ENCODE results near the gene CSRP3. TPM values are rescaled to one million over a fixed set of nuclear protein-coding genes. Genes with fewer than 3 reads are reported as not detected.
A peak's percentile ranks its signal among the peaks of the same experiment; 100 is the strongest.

Gene CSRP3
- total RNA-seq, 1 donor from 2014 or later, result not detected

DNA sequence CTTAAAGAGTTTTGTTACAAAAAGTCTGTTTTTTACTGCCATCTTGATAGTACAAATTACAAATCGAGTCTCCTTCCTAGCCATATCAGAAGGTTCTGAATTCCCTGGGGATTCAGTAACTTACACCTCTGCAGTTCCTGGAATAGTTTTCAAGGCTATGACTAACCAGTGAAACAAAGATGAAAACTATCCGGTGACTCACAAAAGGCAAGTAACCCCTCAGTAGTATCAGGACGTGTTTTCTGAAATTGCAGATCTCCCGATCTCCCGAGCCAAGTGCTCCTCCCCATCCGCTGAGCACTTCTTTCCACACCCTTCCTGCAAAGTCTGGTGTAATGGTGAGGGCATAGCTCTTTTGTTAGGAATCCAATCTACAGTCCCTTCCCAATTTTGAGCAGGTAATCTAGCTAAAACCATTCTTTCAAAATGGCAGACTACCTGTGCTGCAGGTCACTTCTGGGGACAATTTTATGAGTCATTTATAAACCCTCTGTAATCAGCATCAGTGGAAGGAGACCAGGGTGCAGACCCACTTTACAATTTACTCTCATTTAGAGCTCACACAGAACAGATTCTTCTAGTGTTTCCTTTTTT, 31.2 kb upstream of the CSRP3 start:
- H3K9me3 ChIP-seq, result no peaks in the 10 kb centered on the region
- H3K4me1 ChIP-seq, result no peaks in the 10 kb centered on the region
- DNase-seq (ENCODE audit: extremely low spot score in 2 of 2), result no peak

DNA sequence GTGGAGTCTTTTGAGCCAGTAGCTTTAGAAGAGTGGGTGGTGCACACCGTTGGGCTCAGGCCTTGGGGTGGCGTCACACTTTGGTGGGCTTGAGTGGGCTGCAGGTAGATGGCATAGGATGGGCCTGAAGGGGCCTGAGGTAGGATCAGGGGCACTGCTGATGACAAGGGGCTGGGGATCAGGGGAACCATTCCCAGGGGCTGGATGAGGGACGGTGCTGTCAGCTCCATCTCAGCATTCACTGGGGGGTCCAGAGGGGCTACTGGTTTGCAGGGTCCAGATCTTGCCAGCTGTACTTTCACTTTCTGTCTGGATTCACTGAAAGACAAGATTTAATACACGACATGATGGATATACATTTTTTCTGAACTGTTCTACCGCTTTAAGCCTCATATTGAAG, 27.9 kb upstream of the CSRP3 start:
- no peak for TF ChIP-seq POLR2A (IDR thresholded peaks at IDR 0.05)
- TF ChIP-seq, protein P1, sequence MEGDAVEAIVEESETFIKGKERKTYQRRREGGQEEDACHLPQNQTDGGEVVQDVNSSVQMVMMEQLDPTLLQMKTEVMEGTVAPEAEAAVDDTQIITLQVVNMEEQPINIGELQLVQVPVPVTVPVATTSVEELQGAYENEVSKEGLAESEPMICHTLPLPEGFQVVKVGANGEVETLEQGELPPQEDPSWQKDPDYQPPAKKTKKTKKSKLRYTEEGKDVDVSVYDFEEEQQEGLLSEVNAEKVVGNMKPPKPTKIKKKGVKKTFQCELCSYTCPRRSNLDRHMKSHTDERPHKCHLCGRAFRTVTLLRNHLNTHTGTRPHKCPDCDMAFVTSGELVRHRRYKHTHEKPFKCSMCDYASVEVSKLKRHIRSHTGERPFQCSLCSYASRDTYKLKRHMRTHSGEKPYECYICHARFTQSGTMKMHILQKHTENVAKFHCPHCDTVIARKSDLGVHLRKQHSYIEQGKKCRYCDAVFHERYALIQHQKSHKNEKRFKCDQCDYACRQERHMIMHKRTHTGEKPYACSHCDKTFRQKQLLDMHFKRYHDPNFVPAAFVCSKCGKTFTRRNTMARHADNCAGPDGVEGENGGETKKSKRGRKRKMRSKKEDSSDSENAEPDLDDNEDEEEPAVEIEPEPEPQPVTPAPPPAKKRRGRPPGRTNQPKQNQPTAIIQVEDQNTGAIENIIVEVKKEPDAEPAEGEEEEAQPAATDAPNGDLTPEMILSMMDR (IDR thresholded peaks at IDR 0.05), result no peak
- TF ChIP-seq POLR2AphosphoS5 (IDR thresholded peaks at IDR 0.05; ENCODE audit: insufficient read depth in 1 of 2, low read depth in 1 of 2), result no peak
- DNase-seq (ENCODE audit: extremely low spot score in 2 of 2), result no peak
- H3K4me1 ChIP-seq, result no peaks in the 10 kb centered on the region
- intact Hi-C loops (cut with DNase I), result no loop called here
- H3K4me3 ChIP-seq, result no peak overlapping the region
- no peak overlapping the region for H3K27ac ChIP-seq
- no peaks in the 10 kb centered on the region for H3K36me3 ChIP-seq
- H3K9me3 ChIP-seq, result no peaks in the 10 kb centered on the region
- no peaks in the 10 kb centered on the region for H3K27me3 ChIP-seq

More for the DNA sequence above, 31.2 kb upstream of the CSRP3 start:
- intact Hi-C loops (cut with DNase I), result no loop called here
- Histone ChIP-seq H3K27me3 (no peaks in the 10 kb centered on the region), H3K27ac (no peak overlapping the region), H3K4me3 (no peak overlapping the region), H3K36me3 (no peaks in the 10 kb centered on the region)
- TF ChIP-seq, protein P1 (IDR thresholded peaks at IDR 0.05), result no peak
- TF ChIP-seq POLR2AphosphoS5 (IDR thresholded peaks at IDR 0.05; ENCODE audit: insufficient read depth in 1 of 2, low read depth in 1 of 2), result peak in 1 of 2 donors; percentile 62

DNA sequence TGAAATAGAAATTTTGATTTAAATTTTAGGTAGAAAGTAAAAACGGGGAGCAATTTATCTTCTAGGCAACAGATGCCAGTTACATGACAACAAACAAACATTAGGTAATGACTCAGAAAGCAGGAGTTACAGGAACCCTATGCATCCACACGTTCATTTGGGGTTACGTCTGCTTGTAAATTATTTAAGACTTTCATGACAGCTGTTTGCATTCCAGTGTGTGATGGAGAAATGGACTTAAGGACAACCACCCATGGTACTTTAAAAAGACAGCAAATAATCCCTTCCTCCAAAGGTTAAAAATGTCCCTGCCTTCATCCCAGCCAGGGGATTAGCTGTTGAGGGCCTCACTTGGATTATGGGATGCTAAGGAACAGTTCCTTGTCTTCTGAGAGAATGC, 27.2 kb upstream of the CSRP3 start:
- Histone ChIP-seq H3K4me3 (no peak overlapping the region), H3K4me1 (no peaks in the 10 kb centered on the region), H3K9me3 (no peaks in the 10 kb centered on the region), H3K27ac (no peak overlapping the region), H3K27me3 (no peaks in the 10 kb centered on the region), H3K36me3 (no peaks in the 10 kb centered on the region)
- TF ChIP-seq, protein P1 (IDR thresholded peaks at IDR 0.05), result no peak
- no peak for TF ChIP-seq POLR2AphosphoS5 (IDR thresholded peaks at IDR 0.05; ENCODE audit: insufficient read depth in 1 of 2, low read depth in 1 of 2)
- no peak for TF ChIP-seq POLR2A (IDR thresholded peaks at IDR 0.05)
- intact Hi-C loops (cut with DNase I), result no loop called here
- no peak for DNase-seq (ENCODE audit: extremely low spot score in 2 of 2)

DNA sequence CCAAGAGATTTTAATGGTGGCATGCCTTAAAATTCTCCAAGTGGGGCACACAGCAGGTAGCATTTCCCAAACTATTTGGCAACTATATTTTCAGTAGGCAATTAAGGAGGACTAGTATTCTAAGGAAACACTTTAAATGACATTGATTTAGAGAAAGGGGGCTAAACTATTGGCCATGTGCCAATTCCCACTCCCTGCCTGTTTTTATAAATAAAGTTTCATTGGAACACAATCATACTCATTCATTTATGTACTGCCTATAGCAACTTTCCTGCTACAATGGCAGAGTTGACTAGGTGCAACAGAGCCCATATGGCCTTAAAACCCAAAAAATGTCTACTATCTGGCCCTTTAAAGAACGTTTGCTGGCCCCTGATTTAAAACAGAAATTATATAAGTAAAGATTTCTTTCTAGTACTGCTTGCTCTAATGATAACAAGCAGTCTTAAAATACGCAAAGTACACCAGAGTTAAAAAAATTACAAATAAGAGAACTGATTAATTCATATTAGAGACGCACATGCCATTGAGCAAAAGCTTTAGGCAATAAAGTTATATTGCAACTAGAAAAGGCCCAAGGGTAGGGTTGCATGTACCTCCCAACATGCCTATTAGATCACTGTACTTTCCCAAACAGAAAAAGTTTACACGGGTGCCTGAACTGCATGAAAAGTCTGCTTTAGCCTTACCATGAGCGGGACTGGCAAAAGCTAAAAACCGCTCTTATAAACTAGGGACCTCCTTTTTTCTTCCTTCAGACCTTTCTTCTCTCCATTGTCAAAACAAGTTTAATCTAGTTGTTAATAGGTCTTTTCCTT, 24.8 kb upstream of the CSRP3 start:
- Histone ChIP-seq H3K36me3 (no peaks in the 10 kb centered on the region), H3K4me3 (no peak overlapping the region), H3K27me3 (no peaks in the 10 kb centered on the region), H3K4me1 (no peaks in the 10 kb centered on the region), H3K27ac (no peak overlapping the region), H3K9me3 (no peaks in the 10 kb centered on the region)
- no peak for DNase-seq (ENCODE audit: extremely low spot score in 2 of 2)
- intact Hi-C loops (cut with DNase I), result no loop called here
- no peak for TF ChIP-seq POLR2AphosphoS5 (IDR thresholded peaks at IDR 0.05; ENCODE audit: insufficient read depth in 1 of 2, low read depth in 1 of 2)
- TF ChIP-seq, protein P1 (IDR thresholded peaks at IDR 0.05), result no peak
- TF ChIP-seq POLR2A (IDR thresholded peaks at IDR 0.05), result no peak

DNA sequence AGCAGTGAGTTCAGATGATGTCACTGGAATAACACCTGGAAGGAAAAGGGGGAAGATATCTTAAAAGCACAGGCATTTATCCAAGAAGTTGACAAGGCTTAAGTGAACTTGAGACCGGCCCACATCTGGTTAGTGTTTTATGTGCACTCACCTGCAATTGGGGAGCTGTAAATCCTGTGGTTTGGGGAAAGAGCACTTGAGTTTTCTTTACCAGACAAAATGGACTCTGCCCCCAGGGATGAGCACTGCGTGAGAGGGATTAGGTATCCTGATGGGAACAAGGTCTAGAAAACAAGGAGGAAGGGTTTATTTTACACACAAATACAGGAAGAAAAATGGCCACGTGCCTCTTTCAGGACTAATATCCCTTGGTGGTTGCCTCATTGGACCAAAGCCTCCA, 23.8 kb upstream of the CSRP3 start:
- H3K4me1 ChIP-seq, result no peaks in the 10 kb centered on the region
- DNase-seq (ENCODE audit: extremely low spot score in 2 of 2), result no peak
- H3K36me3 ChIP-seq, result no peaks in the 10 kb centered on the region
- no peaks in the 10 kb centered on the region for H3K9me3 ChIP-seq
- H3K27ac ChIP-seq, result no peak overlapping the region
- no peaks in the 10 kb centered on the region for H3K27me3 ChIP-seq
- TF ChIP-seq POLR2A (IDR thresholded peaks at IDR 0.05), result no peak
- TF ChIP-seq, protein P1 (IDR thresholded peaks at IDR 0.05), result no peak
- H3K4me3 ChIP-seq, result no peak overlapping the region
- intact Hi-C loops (cut with DNase I), result no loop called here
